ENCODE data around the gene TRAPPC10. TPM values are rescaled to one million over a fixed set of nuclear protein-coding genes. Genes with fewer than 3 reads are reported as not detected.

TRAPPC10 gene
- total RNA-seq, 4 donors from 2014 or later: 38.6 to 77.8 (median 55.3) TPM

- intact Hi-C loops (cut with DNase I): no loop called here
- TF ChIP-seq CTCF (IDR thresholded peaks at IDR 0.05) (no peak), POLR2A (IDR thresholded peaks at IDR 0.05) (no peak)
- no peaks in the 10 kb centered on the region for H3K9me3 ChIP-seq
- no peak for DNase-seq
- WGBS, 2 donors: 78 to 81% methylated on average over 27 of the region's 29 CpGs
- H3K27ac ChIP-seq: no peak overlapping the region
- H3K36me3 ChIP-seq: peaks cover 24 to 37% of the 10 kb centered on the region in 2 donors
- H3K4me1 ChIP-seq: peaks cover 0 to 4% of the 10 kb centered on the region in 2 donors
- no peaks in the 10 kb centered on the region for H3K27me3 ChIP-seq
- no peak overlapping the region for H3K4me3 ChIP-seq (replicated peaks in 1 of 3)
Observed at GRCh38 chr21:43972850-43973633, 39.1 kb upstream of the TRAPPC10 start.

GRCh38 chr21:43973634-43973955 lies 38.5 kb upstream of the TRAPPC10 start:
- no peaks in the 10 kb centered on the region for H3K9me3 ChIP-seq
- no peak for TF ChIP-seq CTCF (IDR thresholded peaks at IDR 0.05)
- TF ChIP-seq POLR2A (IDR thresholded peaks at IDR 0.05): no peak

GRCh38 chr21:43974791-43975468 lies 37.2 kb upstream of the TRAPPC10 start:
- no peak for TF ChIP-seq POLR2A (IDR thresholded peaks at IDR 0.05)
- no peak for TF ChIP-seq CTCF (IDR thresholded peaks at IDR 0.05)
- DNase-seq: no peak
- WGBS, 2 donors: 84 to 86% methylated on average over 15 to 16 of the region's 16 CpGs
- Histone ChIP-seq H3K27me3 (no peaks in the 10 kb centered on the region), H3K27ac (no peak overlapping the region), H3K36me3 (peaks cover 16 to 24% of the 10 kb centered on the region in 2 donors), H3K4me3 (replicated peaks in 1 of 3) (no peak overlapping the region), H3K9me3 (no peaks in the 10 kb centered on the region), H3K4me1 (peaks cover 0 to 4% of the 10 kb centered on the region in 2 donors)
- intact Hi-C loops (cut with DNase I): no loop called here

More at GRCh38 chr21:43973634-43973955, 38.5 kb upstream of the TRAPPC10 start:
- no peak for DNase-seq
- Histone ChIP-seq H3K4me1 (peaks cover 0 to 4% of the 10 kb centered on the region in 2 donors), H3K36me3 (peaks cover 24 to 37% of the 10 kb centered on the region in 2 donors), H3K27me3 (no peaks in the 10 kb centered on the region), H3K4me3 (replicated peaks in 1 of 3) (no peak overlapping the region), H3K27ac (no peak overlapping the region)
- intact Hi-C loops (cut with DNase I): no loop called here
- WGBS, 2 donors: 93 to 95% methylated on average over 12 of the region's 12 CpGs

- H3K36me3 ChIP-seq: peaks cover 15 to 21% of the 10 kb centered on the region in 2 donors
- H3K9me3 ChIP-seq: no peaks in the 10 kb centered on the region
- H3K27me3 ChIP-seq: no peaks in the 10 kb centered on the region
- peak; percentile 83 to 87 for DNase-seq
- H3K4me3 ChIP-seq (replicated peaks in 1 of 3): no peak overlapping the region
- H3K4me1 ChIP-seq: peaks cover 0 to 4% of the 10 kb centered on the region in 2 donors
- TF ChIP-seq POLR2A (IDR thresholded peaks at IDR 0.05): no peak
- peak; percentile 82 to 96 (median 90) for TF ChIP-seq CTCF (IDR thresholded peaks at IDR 0.05)
- no peak overlapping the region for H3K27ac ChIP-seq
- intact Hi-C loops (cut with DNase I): loop anchor here (2.0 kb wide), 1 partner anchor 165 kb away; no protein-coding TSS in a partner anchor
- WGBS, 2 donors: 26 to 30% methylated on average over 24 of the region's 24 CpGs
Observed at GRCh38 chr21:43975469-43976098, 36.5 kb upstream of the TRAPPC10 start.

Data from thyroid gland (tissue), 4 donors.